Ectodermal cell (in vitro differentiated cells): Measurements from ENCODE around the gene TM7SF2.

ENCODE experiments used
- H3K27ac ChIP-seq: 2 replicates; pipeline ENCODE4 v1.7.0; 2013; ENCODE audit warnings: mild to moderate bottlenecking, low read depth, low read length; ENCODE audit not compliant: insufficient read depth, poor library complexity, severe bottlenecking
- H3K27me3 ChIP-seq: 2 replicates; pipeline ENCODE4 v1.7.0; 2013; ENCODE audit warnings: mild to moderate bottlenecking, low read length; ENCODE audit not compliant: insufficient read depth, control insufficient read depth, poor library complexity, severe bottlenecking
- H3K36me3 ChIP-seq: one replicate; pipeline ENCODE4 v1.7.0; 2013; ENCODE audit warnings: low read length; ENCODE audit not compliant: control insufficient read depth, insufficient read depth
- H3K4me1 ChIP-seq: one replicate; pipeline ENCODE4 v1.7.0; 2013; ENCODE audit warnings: low read length; ENCODE audit not compliant: control insufficient read depth, insufficient read depth
- H3K4me3 ChIP-seq: 2 replicates; pipeline ENCODE4 v1.7.0; 2013; ENCODE audit warnings: low read depth, low read length, control low read depth; ENCODE audit not compliant: insufficient read depth
- H3K9me3 ChIP-seq: 2 replicates; pipeline ENCODE4 v1.7.0; 2013; ENCODE audit warnings: mild to moderate bottlenecking, low read length, moderate library complexity; ENCODE audit not compliant: control insufficient read depth
- WGBS, 2 experiments: methylation state at CpG; one replicate each; pipeline ENCODE4 v1.1.7; 2013; ENCODE audit warnings: missing lambda C conversion rate in 2 of 2; 5-methylcytosine and 5-hydroxymethylcytosine counted together

TM7SF2 gene

GRCh38 chr11:65157336-65157735 lies 45.7 kb downstream of the TM7SF2 start:
- Histone ChIP-seq H3K9me3 (no peaks in the 10 kb centered on the region), H3K27me3 (no peaks in the 10 kb centered on the region), H3K36me3 (no peaks in the 10 kb centered on the region), H3K4me1 (no peaks in the 10 kb centered on the region), H3K4me3 (no peak overlapping the region), H3K27ac (no peak overlapping the region)
- WGBS, 2 experiments: 90% methylated on average over 3 of the region's 3 CpGs

DNA sequence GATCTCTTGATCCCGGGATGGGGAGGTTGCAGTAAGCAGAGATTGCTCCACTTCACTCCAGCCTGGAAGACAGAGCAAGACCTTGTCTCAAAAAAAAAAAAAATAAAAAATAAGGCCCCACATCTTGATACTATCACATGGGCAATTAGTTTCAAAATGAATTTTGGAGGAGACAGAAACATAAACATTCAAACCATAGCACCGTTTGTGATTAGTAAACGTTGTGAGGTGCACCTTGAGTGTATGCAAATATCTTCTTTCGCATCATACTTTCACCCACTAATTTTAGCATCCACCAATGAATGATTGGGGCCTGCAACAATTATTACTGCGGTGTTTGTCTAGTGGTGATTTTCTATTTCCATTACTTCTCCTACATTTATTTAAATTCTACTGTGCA lies 47.3 kb downstream of the TM7SF2 start:
- no peak overlapping the region for H3K4me3 ChIP-seq
- WGBS, 2 experiments: 93 to 98% methylated on average over 4 to 5 of the region's 5 CpGs
- H3K9me3 ChIP-seq: no peaks in the 10 kb centered on the region
- H3K27me3 ChIP-seq: no peaks in the 10 kb centered on the region
- H3K36me3 ChIP-seq: no peaks in the 10 kb centered on the region
- H3K4me1 ChIP-seq: no peaks in the 10 kb centered on the region
- no peak overlapping the region for H3K27ac ChIP-seq

GRCh38 chr11:65160643-65161042 lies 49.0 kb downstream of the TM7SF2 start:
- Histone ChIP-seq H3K9me3 (no peaks in the 10 kb centered on the region), H3K27ac (no peak overlapping the region), H3K27me3 (no peaks in the 10 kb centered on the region), H3K4me1 (no peaks in the 10 kb centered on the region), H3K36me3 (no peaks in the 10 kb centered on the region), H3K4me3 (no peak overlapping the region)
- WGBS, 2 experiments: 76 to 84% methylated on average over 2 to 3 of the region's 3 CpGs

DNA sequence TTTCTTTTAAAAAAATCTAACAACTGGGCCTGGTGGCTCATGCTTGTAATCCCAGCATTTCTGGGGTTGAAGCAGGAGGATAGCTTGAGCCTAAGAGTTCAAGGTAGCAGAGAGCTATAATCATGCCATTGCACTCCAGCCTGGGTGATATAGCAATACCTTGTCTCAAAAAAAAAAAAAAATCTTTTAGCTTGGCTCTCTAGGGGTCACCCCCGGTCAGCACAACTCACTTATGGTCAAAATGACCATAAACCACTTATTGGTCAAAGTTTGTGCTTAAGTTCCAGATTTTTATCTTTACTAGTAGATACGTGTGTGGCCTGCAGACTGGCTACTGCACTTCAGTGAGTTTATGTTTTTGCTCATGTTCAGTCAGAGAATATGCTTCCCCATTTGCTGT lies 52.0 kb downstream of the TM7SF2 start:
- no peaks in the 10 kb centered on the region for H3K9me3 ChIP-seq
- H3K36me3 ChIP-seq: no peaks in the 10 kb centered on the region
- H3K4me3 ChIP-seq: no peak overlapping the region
- no peaks in the 10 kb centered on the region for H3K4me1 ChIP-seq
- H3K27me3 ChIP-seq: no peaks in the 10 kb centered on the region
- H3K27ac ChIP-seq: no peak overlapping the region
- WGBS, 2 experiments: 86 to 96% methylated on average over 1 to 2 of the region's 2 CpGs
